GM19452 (cell line): ENCODE measurements around the gene MTA1.
A peak's percentile ranks its signal among the peaks of the same experiment; 100 is the strongest.

Experiments
- ATAC-seq: cut with Tn5 transposase; IDR thresholded peaks from one replicate; pipeline ENCODE4 v1.9.1; 2021; ENCODE audit not compliant: unreplicated experiment

Gene MTA1

GRCh38 chr14:105484069-105484996 lies 64.7 kb downstream of the MTA1 start:
- ATAC-seq: no peak

- no peak for ATAC-seq
Observed at GRCh38 chr14:105484997-105485393, 65.4 kb downstream of the MTA1 start.

- no peak for ATAC-seq
Observed at GRCh38 chr14:105485739-105486162, 66.1 kb downstream of the MTA1 start.

GRCh38 chr14:105486163-105486973 lies 66.7 kb downstream of the MTA1 start, which contains the start of gene CRIP1:
CRIP1 (plus strand) TSS chr14:105486886; CDS start chr14:105487260, 374 bp downstream.
- ATAC-seq: no peak

- ATAC-seq: no peak
Observed at GRCh38 chr14:105486974-105487448, 67.4 kb downstream of the MTA1 start.

GRCh38 chr14:105487449-105487985 lies 67.9 kb downstream of the MTA1 start:
- ATAC-seq: no peak

- ATAC-seq: no peak
Observed at GRCh38 chr14:105487986-105488777, 68.6 kb downstream of the MTA1 start.

- no peak for ATAC-seq
Observed at GRCh38 chr14:105488781-105489541, 69.3 kb downstream of the MTA1 start.

GRCh38 chr14:105489542-105490266 lies 70.1 kb downstream of the MTA1 start:
- ATAC-seq: no peak

- peak; percentile 2 for ATAC-seq
Observed at GRCh38 chr14:105490267-105490571, 70.6 kb downstream of the MTA1 start.

- peak; percentile 67 for ATAC-seq
Observed at GRCh38 chr14:105490572-105491365, 71.1 kb downstream of the MTA1 start, which contains the start of gene TEDC1. TEDC1 (plus strand) TSS chr14:105491246; CDS start chr14:105491376, 130 bp downstream.

- ATAC-seq: no peak
Observed at GRCh38 chr14:105491366-105491973, 71.8 kb downstream of the MTA1 start.

- ATAC-seq: no peak
Observed at GRCh38 chr14:105492031-105492970, 72.7 kb downstream of the MTA1 start.

GRCh38 chr14:105492971-105493871 lies 73.6 kb downstream of the MTA1 start:
- ATAC-seq: no peak

- ATAC-seq: no peak
Observed at GRCh38 chr14:105493921-105494605, 74.4 kb downstream of the MTA1 start.
